NOMO-1 treated with DMSO at 0.1 percent for 48 hours (cell line): ENCODE data around the gene XPO4.
"Not testable (repeated sequence)": the region's sequence is repeated elsewhere in the genome, so short reads cannot be mapped to it uniquely, and the experiment has no call there.

Experiments
- DNase-seq: peaks from one replicate; lab custom pipeline; 2025; ENCODE audit not compliant: unreplicated experiment; lab: John Stamatoyannopoulos, UW

XPO4 gene

GRCh38 chr13:20891768-20892167 is 10.8 kb downstream of the XPO4 start:
- no peak for DNase-seq

- no peak for DNase-seq
Observed at GRCh38 chr13:20891034-20891433, 11.5 kb downstream of the XPO4 start.

DNA sequence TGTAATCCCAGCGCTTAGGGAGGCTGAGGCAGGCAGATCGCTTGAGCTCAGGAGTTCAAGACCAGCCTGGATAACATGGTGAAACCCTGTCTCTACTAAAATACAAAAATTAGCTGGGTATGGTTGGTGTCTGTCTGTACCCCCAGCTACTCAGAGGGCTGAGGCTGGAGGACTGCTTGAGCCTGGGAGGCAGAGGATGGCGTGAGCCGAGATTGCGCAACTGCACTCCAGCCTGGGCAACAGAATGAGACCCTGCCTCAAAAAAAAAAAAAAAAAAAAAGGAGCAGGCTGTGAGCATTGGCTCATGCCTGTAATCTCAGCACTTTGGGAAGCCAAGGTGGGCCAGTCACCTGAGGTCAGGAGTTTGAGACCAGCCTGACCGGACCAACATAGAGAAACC is 12.0 kb downstream of the XPO4 start:
- DNase-seq = not testable (repeated sequence)

DNA sequence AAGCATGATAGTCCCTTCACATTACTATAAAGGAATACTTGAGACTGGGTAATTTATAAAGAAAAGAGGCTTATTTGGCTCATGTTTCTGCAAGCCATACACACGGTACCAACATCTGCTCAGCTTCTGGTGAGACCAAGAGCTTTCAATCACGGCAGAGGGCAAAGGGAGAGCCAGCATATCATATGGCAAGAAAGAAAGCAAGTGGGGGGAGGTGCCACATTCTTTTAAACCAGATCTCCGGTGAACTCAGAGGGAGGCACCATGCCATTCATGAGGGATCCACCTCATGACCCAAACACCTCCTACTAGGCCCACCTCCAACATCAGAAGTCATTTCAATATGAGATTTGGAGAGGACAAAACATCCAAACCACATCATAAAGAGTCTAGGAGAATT is 20.3 kb downstream of the XPO4 start:
- DNase-seq = no peak

DNA sequence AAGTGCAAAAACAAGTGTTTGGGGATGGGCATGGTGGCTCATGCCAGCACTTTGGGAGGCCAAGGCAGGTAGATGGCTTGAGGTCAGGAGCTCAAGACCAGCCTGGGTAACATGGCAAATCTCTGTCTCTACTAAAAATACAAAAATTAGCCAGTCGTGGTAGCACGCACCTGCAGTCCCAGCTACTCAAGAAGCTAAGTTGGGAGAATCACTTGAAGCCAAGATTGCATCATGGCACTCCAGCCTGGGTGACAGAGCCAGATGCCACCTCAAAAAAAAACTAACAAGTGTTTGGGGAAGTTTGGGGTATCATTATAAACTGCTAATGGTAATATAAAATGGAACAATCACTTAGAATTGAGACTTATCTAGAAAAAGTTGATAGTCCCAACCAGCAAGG is 24.6 kb downstream of the XPO4 start:
- no peak for DNase-seq

- not testable (repeated sequence) for DNase-seq
Observed at GRCh38 chr13:20876802-20877201, 25.7 kb downstream of the XPO4 start.

DNA sequence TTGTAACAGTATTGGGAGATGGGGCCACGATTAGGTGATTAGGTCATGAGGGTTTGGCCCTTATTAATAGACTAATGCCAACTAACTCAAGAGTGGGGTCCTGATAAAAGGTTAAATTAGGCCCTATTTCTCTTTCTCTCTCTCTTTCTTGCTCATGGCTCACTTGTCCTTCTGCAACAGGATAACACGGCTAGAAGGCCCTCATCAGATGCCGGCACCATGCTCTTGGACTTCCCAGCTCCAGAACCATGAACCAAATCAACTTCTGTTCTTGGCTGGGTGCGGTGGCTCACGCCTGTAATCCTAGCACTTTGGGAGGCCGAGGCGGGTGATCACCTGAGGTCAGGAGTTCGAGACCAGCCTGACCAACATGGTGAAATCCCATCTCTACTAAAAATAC is 28.1 kb downstream of the XPO4 start:
- not testable (repeated sequence) for DNase-seq

GRCh38 chr13:20873348-20873747 is 29.2 kb downstream of the XPO4 start:
- no peak for DNase-seq

- DNase-seq = no peak
Observed at GRCh38 chr13:20870829-20871228, 31.7 kb downstream of the XPO4 start.

DNA sequence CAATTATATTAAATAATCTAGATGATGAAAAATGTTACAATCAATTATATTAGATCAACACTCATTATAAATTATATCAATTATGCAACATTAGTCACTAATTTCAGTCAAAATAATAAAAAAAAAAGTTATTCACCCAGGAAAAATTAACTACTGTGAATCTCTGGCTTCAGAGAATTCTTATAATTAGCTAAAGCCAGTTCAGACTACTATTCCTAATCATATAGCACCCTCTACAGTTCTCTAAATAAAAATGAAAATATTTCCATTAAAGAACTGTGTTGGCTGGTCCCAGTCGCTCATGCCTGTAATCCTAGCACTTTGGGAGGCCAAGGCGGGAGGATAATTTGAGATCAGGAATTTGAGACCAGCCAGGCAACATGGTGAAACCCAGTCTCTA is 33.0 kb downstream of the XPO4 start:
- DNase-seq = peak; percentile 7

GRCh38 chr13:20867408-20867807 is 35.1 kb downstream of the XPO4 start:
- no peak for DNase-seq

DNA sequence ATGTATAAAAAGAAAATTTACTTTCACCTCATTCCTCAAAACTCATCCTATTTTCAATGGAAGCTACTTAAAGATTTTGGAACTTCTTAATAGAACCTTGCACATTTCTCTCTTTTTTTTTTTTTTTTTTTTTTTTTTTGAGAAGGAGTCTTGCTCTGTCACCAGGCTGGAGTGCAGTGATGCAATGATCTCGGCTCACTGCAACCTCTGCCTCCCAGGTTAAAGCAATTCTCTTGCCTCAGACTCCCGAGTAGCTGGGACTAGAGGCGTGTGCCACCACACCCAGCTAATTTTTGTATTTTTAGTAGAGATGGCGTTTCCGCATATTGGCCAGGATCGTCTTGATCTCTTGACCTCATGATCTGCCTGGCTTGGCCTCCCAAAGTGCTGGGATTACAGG is 40.9 kb downstream of the XPO4 start:
- DNase-seq = not testable (repeated sequence)

DNA sequence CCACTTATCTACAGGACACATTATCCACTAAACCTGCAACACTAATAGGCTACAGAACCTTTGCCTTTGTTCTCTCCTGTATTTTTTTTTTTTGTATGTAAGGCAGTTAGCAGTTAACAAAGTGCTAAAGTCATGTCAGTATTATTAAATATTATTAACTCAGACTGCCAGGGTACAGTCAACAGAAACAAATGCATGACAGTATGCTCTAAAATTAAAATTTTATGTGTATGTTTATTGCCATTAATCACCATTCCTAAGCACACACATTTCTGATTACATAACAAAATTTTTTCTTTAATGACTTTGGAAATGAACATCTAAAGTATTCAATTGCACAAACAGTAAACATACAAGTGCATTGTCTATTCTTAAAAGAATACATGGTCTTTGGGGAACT is 41.7 kb downstream of the XPO4 start:
- no peak for DNase-seq

DNA sequence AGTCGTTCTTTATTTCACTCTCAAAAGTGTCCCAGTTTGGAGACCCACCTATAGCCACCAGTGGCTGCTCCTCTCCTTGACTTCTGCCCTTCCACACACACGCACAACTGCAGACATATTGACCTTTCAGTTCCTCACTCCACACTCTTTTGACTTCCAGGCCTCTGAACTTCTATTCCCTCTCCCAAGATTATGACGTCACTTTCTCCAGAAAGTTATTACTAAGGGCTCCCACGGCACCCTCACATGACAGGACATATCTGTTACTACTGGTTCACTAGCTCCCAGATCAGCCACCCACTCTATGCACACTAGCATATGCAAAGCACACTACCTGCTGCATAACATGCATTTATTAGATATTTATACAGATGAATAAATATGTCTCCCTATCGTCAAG is 45.9 kb downstream of the XPO4 start:
- DNase-seq = no peak

DNA sequence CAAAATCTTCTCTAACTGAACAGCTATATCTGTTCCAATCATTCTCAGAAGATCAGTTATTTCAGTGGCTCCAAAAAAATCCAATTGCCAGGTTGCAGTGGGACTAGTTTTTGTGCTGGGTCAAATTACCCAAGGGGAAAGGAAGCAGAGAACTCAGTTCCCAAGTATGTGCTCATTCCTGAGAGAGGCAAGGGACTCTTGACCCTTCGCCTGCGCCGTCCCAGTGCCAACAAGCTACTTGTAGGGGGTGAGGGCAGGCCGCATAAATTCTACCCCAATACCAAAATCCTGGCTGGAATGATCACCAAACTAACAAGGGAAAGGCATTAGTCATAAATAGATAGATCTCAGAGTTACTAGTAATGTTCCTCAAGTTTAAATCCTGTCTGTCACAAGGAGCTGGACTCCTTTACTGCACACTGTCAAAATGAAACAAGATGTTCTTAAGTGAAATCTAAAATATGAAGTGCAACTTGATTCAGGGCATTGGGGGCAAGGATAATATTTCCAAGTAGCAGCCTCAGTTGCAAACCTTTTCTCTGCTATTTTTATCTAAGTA is 50.6 kb downstream of the XPO4 start:
- no peak for DNase-seq

- no peak for DNase-seq
Observed at GRCh38 chr13:20848944-20849343, 53.6 kb downstream of the XPO4 start.

DNA sequence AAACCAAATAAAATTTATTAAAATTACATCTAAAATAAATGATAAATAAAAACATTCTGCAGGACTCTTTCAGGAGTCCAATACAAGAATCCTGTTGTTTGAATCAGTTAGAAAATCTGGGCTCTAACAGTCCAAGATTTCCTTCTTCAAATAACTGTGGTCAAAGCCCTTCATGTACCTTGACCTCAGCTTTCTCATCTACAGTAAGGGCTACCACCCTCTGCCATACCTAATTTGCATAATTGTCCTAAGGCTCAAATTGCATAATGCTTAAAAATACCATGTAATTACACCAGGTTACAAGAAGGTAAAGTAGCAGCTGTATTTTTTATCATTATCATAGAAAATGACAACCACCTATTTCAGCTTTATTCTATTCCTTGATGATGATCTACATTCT is 54.3 kb downstream of the XPO4 start:
- DNase-seq = no peak

DNA sequence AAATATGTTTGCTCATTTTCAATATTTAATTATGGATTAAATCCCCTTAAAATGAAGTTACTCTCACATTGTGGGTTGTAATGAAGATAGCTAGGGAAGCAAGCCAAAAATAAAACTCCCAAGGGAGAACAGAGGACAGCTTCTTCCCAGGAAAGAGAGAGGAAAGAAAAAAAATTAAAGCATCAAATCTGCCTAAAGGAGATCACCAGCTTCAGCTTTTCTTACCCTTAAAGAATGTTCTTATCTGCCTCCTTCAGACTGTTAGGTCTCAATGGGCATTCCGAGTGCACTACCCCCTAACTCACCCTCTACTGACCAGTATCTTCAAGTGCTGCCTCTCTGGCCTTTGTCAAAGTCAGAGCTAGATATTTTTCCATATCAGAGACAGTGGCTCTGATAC is 55.2 kb downstream of the XPO4 start:
- DNase-seq = no peak

- DNase-seq = no peak
Observed at GRCh38 chr13:20843166-20843565, 59.4 kb downstream of the XPO4 start.

DNA sequence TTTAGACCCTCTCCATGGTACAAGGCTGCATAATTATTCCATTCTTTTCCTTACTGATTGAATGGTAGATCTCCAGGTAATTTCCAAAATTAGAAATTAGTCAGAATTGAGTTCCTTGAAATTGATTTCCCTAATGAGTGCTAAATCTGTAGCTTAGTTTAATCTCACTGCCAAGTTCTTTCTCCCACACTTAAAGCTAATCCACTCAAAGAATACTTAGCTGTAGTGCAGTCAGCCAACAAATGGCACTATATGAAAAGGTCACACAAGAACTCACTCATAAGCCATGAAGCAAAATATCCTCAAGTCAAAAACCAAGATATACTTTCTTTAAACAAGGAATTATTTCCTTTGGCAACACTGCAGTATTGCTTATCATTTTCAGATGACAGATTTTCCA is 62.0 kb downstream of the XPO4 start:
- no peak for DNase-seq

- no peak for DNase-seq
Observed at GRCh38 chr13:20833900-20834679, 68.5 kb downstream of the XPO4 start.

DNA sequence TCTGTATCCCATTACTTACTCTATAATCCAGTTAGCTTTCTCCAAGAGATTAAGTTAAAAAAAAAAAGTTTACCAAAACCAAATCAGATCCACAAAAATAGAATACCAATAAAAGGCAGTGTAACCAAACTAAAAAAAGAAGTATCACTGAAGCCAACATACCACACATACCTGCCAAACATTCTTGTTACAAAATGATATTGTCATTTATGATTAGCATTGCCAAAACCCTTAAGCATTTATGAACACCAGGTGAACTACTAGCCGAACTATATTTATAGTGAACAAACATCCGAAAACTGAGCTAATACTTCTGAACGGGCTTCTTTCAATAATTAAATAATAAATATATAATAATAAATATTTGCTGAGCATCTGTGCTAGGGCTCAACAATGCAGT is 69.7 kb downstream of the XPO4 start:
- no peak for DNase-seq

DNA sequence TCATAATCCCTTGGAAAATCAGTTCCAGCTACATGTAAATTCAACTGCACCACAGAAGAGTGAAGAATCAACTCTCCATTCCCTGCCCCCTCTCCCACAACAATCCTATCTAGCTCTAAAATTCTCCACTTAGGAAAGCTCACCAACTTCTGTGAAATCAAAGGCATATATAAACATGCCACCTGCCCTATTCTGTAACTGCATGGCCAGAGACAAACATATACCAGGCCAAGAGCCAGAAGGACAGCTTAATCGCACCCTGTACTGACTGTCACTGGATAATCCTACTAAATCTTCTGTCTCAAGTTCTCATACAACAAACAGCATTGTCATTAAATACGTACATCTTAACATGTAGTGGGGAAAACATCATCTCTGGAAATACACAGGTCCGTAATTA is 70.6 kb downstream of the XPO4 start:
- no peak for DNase-seq
